ENCODE data around the gene PPARD.

DNA sequence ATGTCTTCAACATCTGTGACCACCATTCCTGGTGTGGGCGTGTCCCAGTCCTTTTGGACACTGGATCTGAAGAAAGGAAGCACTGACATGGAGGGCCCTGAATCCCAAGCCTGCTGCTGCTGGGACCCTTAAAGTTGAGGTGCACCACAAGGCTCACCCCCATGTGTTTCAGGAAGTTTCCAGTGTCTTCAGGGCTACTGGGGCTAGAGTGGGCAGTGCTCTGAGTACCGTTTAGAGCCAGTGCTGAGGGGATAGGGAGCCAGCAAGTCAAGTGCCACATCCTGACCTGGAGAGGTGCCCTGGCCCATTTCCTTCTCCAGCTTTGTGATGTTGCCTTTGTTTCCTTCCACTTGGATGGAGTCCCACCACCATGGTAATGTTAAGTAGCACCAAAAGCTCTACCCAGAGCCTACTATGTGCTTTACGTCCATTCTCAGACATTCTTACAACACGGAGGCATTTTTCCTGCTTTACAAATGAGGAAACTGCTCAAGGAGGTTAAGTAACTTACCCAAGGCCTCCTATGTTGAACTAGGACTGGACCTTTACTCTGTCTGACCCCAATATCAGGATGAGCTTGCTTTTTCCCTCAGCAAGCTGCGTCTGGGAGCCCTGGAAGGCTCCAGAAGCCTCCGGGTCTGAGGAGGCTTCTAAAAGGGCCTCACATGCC is 45.3 kb upstream of the PPARD start:
- TF ChIP-seq POLR2AphosphoS5 (IDR thresholded peaks at IDR 0.05; ENCODE audit: low read depth, low read length) (no peak; the same call in 1 of the 2 replicates), SIN3A (IDR thresholded peaks at IDR 0.05; ENCODE audit: borderline replicate concordance, insufficient read depth, low read length) (no peak), REST (IDR thresholded peaks at IDR 0.05; ENCODE audit: insufficient read depth in 1 of 2, low read depth in 2 of 2, low read length in 2 of 2) (no peak)

All from PFSK-1 (cell line).